T-cell (primary cell): ENCODE measurements around the gene CTNNA3. TPM values are rescaled to one million over a fixed set of nuclear protein-coding genes. Genes with fewer than 3 reads are reported as not detected.

Experiments used
- ATAC-seq, 4 experiments: fragments of 200-7000 bp in 3 of 4; fragments of 150-1000 bp in 1 of 4; cut with Tn5 transposase; replicated peaks in 1 of 4; 1 replicate in 3 of 4; 2 replicates in 1 of 4; pipeline ENCODE4 v1.10.0; 2021; ENCODE audit warnings: moderate library complexity in 3 of 4, mild to moderate bottlenecking in 2 of 4, moderate number of reproducible peaks in 1 of 4
- CTCF ChIA-PET, 2 donors: fragments of 300-600 bp; sonication (Branson Sonifier 250); formaldehyde crosslinking; loops; one replicate each; lab custom pipeline; 2022; ENCODE audit warnings: antibody characterized with exemption in 2 of 2; lab: Charles Lee
- POLR2A ChIA-PET, 2 donors: fragments of 300-600 bp; sonication (Branson Sonifier 250); formaldehyde crosslinking; loops; one replicate each; lab custom pipeline; 2022; ENCODE audit warnings: antibody characterized with exemption in 2 of 2; lab: Charles Lee
- DNase-seq, 35 experiments: peaks; one replicate each; pipeline versions ENCODE4 v3.0.0 to v3.0.0-alpha.2; 2013 to 2023
- H3K27ac ChIP-seq: one replicate; pipeline ENCODE4 v1.5.1; 2013; ENCODE audit warnings: low read length
- H3K27me3 ChIP-seq, 2 experiments: replicated peaks in 1 of 2; 1 replicate in 1 of 2; 2 replicates in 1 of 2; pipeline versions ENCODE4 v1.6.1 to v1.7.0; 2013; ENCODE audit warnings: low read length in 1 of 2, mixed read lengths in 1 of 2; ENCODE audit not compliant: control insufficient read depth in 2 of 2, insufficient read depth in 2 of 2; ENCODE audit errors: extremely low read depth in 1 of 2
- H3K36me3 ChIP-seq, 2 donors: 1 replicate in 1 of 2; 2 replicates in 1 of 2; pipeline versions ENCODE4 v1.6.1 to v1.7.0; 2013; ENCODE audit warnings: low read length in 1 of 2; ENCODE audit not compliant: control insufficient read depth in 2 of 2, insufficient read depth in 1 of 2; ENCODE audit errors: extremely low read depth in 1 of 2
- H3K4me1 ChIP-seq, 2 experiments: 1 replicate in 1 of 2; 2 replicates in 1 of 2; pipeline versions ENCODE4 v1.6.1 to v1.7.0; 2013; ENCODE audit warnings: low read length in 2 of 2, mixed read lengths in 1 of 2; ENCODE audit not compliant: insufficient read depth in 2 of 2, control insufficient read depth in 1 of 2; ENCODE audit errors: extremely low read depth in 1 of 2
- H3K4me3 ChIP-seq, 2 donors: 1 replicate in 1 of 2; 2 replicates in 1 of 2; pipeline versions ENCODE4 v1.5.1 to v1.7.0; 2013; ENCODE audit warnings: mild to moderate bottlenecking in 2 of 2, low read length in 1 of 2, moderate library complexity in 1 of 2; ENCODE audit not compliant: control insufficient read depth in 1 of 2; ENCODE audit errors: extremely low read depth in 1 of 2
- H3K9me3 ChIP-seq: 2 replicates; pipeline ENCODE4 v1.7.0; 2013
- H3K27ac Mint-ChIP-seq, 2 donors: one replicate each; pipeline ENCODE4 v1.8.0; 2020 to 2021; ENCODE audit warnings: mild to moderate bottlenecking in 2 of 2, mixed read lengths in 2 of 2
- H3K27me3 Mint-ChIP-seq, 2 donors: one replicate each; pipeline ENCODE4 v1.8.0; 2021 to 2022; ENCODE audit warnings: mixed read lengths in 2 of 2
- H3K36me3 Mint-ChIP-seq: one replicate; pipeline ENCODE4 v1.8.0; 2021; ENCODE audit warnings: mixed read lengths
- H3K4me1 Mint-ChIP-seq, 3 donors: one replicate each; pipeline ENCODE4 v1.8.0; 2020 to 2022; ENCODE audit warnings: mixed read lengths in 3 of 3, mild to moderate bottlenecking in 1 of 3
- H3K4me3 Mint-ChIP-seq, 3 donors: one replicate each; pipeline ENCODE4 v1.8.0; 2020 to 2022; ENCODE audit warnings: mild to moderate bottlenecking in 3 of 3, mixed read lengths in 3 of 3, moderate library complexity in 3 of 3
- H3K9me3 Mint-ChIP-seq, 3 donors: one replicate each; pipeline ENCODE4 v1.8.0; 2020 to 2022; ENCODE audit warnings: mixed read lengths in 3 of 3
- WGBS: methylation state at CpG from one replicate; pipeline ENCODE4 v1.1.5; 2013; ENCODE audit warnings: missing lambda C conversion rate; ENCODE audit not compliant: insufficient coverage; 5-methylcytosine and 5-hydroxymethylcytosine counted together
- total RNA-seq, 35 experiments: library from RNA in 6 of 35; stranded (reverse) in 6 of 35; fragments of 120-200 nt in 1 of 35; gene quantifications; one replicate each; pipeline versions ENCODE4 v1.2.1 to v1.2.4 and lab custom pipeline; 2013 to 2026

The CTNNA3 gene
- total RNA-seq, 5 donors from 2014 or later (not counting 1 experiment from before 2014, with no cell fraction given) = 0.88 TPM; not detected in 4

DNA sequence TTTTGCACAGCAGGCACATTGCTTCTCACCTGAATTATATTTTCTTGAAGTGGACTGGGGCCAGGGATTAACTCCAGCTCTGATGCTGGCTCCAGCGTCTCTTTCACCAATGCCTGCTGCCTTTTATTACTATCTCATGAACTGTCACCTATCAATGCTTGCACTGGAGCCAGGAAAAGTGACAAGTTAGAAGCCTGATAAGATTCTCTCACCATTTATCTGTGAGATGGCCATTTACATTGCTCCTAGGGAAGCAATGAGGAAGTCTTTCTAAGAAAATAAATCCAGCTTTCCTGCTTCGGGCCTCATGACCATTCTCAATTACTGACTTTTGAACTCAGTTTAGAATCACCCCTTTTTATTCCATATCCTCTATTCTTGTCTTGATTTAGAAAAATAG is 818.6 kb downstream of the CTNNA3 start:
- H3K27ac Mint-ChIP-seq = no peak overlapping the region
- DNase-seq (no peak), ATAC-seq (no peak)
- ChIA-PET POLR2A (no interaction called here), CTCF (no interaction called here)
- Histone ChIP-seq H3K27ac (no peak overlapping the region), H3K36me3 (no peaks in the 10 kb centered on the region), H3K27me3 (no peaks in the 10 kb centered on the region), H3K9me3 (no peaks in the 10 kb centered on the region), H3K4me3 (no peak overlapping the region), H3K4me1 (no peaks in the 10 kb centered on the region)
- WGBS = no CpG with 5 or more reads among the region's 2 CpGs
- no peaks in the 10 kb centered on the region for H3K36me3 Mint-ChIP-seq
- H3K4me3 Mint-ChIP-seq = no peak overlapping the region
- no peaks in the 10 kb centered on the region for H3K27me3 Mint-ChIP-seq
- H3K4me1 Mint-ChIP-seq = no peaks in the 10 kb centered on the region
- peaks cover 0 to 8% (median 0%) of the 10 kb centered on the region in 3 donors for H3K9me3 Mint-ChIP-seq

DNA sequence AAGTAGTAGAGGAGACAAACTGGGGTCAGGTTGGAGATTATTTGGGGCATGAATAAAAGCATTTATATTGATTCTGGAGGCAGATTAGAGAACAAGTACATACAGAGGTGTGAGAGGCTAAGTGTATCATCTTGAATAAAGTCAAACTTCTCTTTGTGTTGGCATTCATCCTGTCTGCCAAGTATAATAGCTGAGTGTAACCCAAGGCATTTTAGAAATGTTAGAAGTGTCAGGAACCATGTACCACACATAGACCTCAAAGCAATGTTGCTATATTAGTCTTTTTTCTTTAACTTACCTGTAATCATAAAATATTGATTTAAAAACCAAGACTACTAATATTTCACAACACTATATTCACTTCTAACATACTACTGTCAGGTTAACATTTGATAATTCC is 826.4 kb downstream of the CTNNA3 start:
- Histone ChIP-seq H3K27me3 (no peaks in the 10 kb centered on the region), H3K4me1 (no peaks in the 10 kb centered on the region), H3K36me3 (no peaks in the 10 kb centered on the region), H3K4me3 (no peak overlapping the region), H3K9me3 (no peaks in the 10 kb centered on the region), H3K27ac (no peak overlapping the region)
- ATAC-seq (no peak), DNase-seq (no peak)
- Mint-ChIP-seq H3K36me3 (no peaks in the 10 kb centered on the region), H3K27me3 (no peaks in the 10 kb centered on the region), H3K9me3 (peaks cover 0 to 6% (median 2%) of the 10 kb centered on the region in 3 donors), H3K4me1 (no peaks in the 10 kb centered on the region), H3K27ac (no peak overlapping the region), H3K4me3 (no peak overlapping the region)
- ChIA-PET CTCF (no interaction called here), POLR2A (no interaction called here)

DNA sequence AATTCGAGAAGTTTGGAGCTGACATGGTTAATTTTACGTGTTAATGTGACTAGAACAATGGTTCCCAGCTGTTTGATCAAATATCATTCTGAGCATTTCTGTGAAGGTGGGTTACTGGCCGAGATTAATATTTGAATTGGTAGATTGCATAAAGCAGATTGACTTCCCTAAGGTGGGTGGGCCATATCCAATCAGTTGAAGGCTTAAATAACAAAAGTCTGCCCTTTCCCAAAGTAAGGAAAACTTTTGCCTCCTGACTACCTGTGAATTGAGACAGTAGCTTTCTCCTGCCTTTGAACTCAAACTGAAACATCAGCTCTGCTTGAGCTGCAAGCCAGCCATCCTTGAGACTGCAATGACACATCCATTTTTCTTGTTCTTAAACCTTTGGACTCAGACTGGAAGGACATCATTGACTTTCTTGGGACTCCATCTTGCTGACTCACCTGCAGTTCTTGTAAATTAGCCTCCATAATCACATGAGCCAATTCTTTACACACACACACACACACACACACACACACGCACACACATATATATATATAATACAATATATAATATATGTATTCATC is 833.2 kb downstream of the CTNNA3 start:
- CTCF ChIA-PET = no interaction called here
- no peak overlapping the region for H3K27ac Mint-ChIP-seq

DNA sequence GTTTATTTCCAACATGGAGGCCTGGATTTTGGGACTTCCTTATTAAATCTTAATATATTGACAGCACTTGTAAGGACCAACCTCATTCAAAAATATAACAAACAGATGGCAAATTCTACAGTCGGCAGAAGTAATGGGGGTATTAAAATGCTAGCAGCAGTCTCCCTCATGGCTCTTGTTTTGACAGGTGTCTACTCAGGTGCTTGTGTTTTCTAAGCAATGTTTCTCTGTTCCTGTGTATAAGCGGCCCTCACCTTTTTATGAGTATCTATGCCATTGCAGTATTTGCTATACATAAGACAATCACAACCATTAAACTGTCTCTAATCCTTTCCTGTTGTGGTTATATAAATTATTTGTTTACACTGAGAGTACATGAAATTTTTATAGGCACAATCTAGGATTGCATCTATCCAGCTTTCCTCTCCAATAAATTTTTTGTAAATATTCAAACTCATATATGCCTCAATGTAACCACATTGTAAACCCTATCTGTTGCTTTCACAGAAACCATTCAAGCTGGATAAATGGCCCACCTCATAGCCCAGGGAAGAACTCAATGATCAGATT is 835.5 kb downstream of the CTNNA3 start:
- Histone ChIP-seq H3K27me3 (no peaks in the 10 kb centered on the region), H3K4me1 (no peaks in the 10 kb centered on the region), H3K27ac (no peak overlapping the region), H3K36me3 (no peaks in the 10 kb centered on the region), H3K4me3 (no peak overlapping the region), H3K9me3 (no peaks in the 10 kb centered on the region)
- POLR2A ChIA-PET = no interaction called here
- Mint-ChIP-seq H3K9me3 (peaks cover 0 to 9% (median 3%) of the 10 kb centered on the region in 3 donors), H3K27me3 (no peaks in the 10 kb centered on the region), H3K4me3 (no peak overlapping the region), H3K4me1 (no peaks in the 10 kb centered on the region), H3K36me3 (no peaks in the 10 kb centered on the region), H3K27ac (no peak overlapping the region)
- ATAC-seq = no peak
- no CpG with 5 or more reads among the region's 2 CpGs for WGBS
- DNase-seq = no peak
- CTCF ChIA-PET = no interaction called here

More for the DNA sequence above, 833.2 kb downstream of the CTNNA3 start:
- no CpG with 5 or more reads among the region's 4 CpGs for WGBS
- H3K27me3 ChIP-seq = no peaks in the 10 kb centered on the region
- H3K27ac ChIP-seq = no peak overlapping the region
- H3K4me3 ChIP-seq = no peak overlapping the region
- Mint-ChIP-seq H3K4me1 (no peaks in the 10 kb centered on the region), H3K9me3 (peaks cover 0 to 9% (median 2%) of the 10 kb centered on the region in 3 donors), H3K4me3 (no peak overlapping the region), H3K27me3 (no peaks in the 10 kb centered on the region), H3K36me3 (no peaks in the 10 kb centered on the region)
- H3K36me3 ChIP-seq = no peaks in the 10 kb centered on the region
- H3K4me1 ChIP-seq = no peaks in the 10 kb centered on the region
- DNase-seq (no peak), ATAC-seq (no peak)
- POLR2A ChIA-PET = interaction anchor here in 1 of 2 donors (0.6 kb wide), 1 partner anchor 813 kb away, joined by 3 read pairs; no protein-coding TSS in a partner anchor
- H3K9me3 ChIP-seq = no peaks in the 10 kb centered on the region

DNA sequence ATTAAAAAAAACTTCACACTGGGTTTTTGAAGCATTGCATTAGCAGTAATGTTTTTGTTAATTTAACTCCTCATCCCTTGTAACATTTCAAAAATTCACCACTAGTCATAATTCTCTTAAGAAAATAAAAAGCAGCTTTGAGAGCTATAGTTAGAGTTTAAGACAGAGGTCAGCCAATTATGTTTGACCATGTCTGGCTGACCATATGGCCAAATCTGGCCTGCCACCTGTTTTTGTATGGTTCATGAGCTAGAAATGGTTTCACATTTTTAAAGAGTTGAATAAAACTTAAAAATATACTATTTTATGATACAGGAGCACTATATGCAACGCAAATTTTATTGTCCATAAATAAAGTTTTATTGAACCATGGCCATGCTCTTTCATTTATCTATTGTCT is 843.2 kb downstream of the CTNNA3 start:
- Mint-ChIP-seq H3K9me3 (peaks cover 0 to 11% (median 0%) of the 10 kb centered on the region in 3 donors), H3K4me3 (no peak overlapping the region), H3K27me3 (no peaks in the 10 kb centered on the region), H3K27ac (no peak overlapping the region), H3K36me3 (no peaks in the 10 kb centered on the region), H3K4me1 (no peaks in the 10 kb centered on the region)
- H3K27ac ChIP-seq = no peak overlapping the region
- ChIA-PET POLR2A (no interaction called here), CTCF (no interaction called here)
- no peaks in the 10 kb centered on the region for H3K27me3 ChIP-seq
- WGBS = no CpG with 5 or more reads among the region's 1 CpG
- no peak overlapping the region for H3K4me3 ChIP-seq
- no peaks in the 10 kb centered on the region for H3K4me1 ChIP-seq
- no peaks in the 10 kb centered on the region for H3K36me3 ChIP-seq
- DNase-seq (no peak), ATAC-seq (no peak)
- no peaks in the 10 kb centered on the region for H3K9me3 ChIP-seq

DNA sequence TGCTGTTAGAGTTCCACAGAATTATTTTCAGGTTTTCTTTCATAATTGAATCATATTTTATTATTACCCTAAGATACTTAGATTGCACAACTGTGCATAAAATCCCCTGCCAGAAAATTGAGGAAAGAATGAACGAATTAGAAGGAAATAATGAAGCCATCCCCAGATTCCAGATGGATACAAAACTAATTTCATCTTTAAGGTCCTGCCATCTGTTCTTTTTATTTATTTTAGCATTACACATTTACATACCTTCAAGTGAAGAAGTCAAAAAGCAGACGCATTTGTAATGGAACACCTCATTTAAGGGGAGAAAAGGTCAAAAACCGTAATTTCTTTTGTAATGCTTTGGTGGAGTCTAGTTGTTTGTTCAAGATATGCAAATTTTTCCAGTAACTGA is 847.1 kb downstream of the CTNNA3 start:
- H3K27me3 ChIP-seq = no peaks in the 10 kb centered on the region
- Mint-ChIP-seq H3K4me3 (no peak overlapping the region), H3K36me3 (no peaks in the 10 kb centered on the region), H3K4me1 (no peaks in the 10 kb centered on the region), H3K27ac (no peak overlapping the region), H3K9me3 (peaks cover 0 to 8% (median 4%) of the 10 kb centered on the region in 3 donors), H3K27me3 (no peaks in the 10 kb centered on the region)
- CTCF ChIA-PET = no interaction called here
- H3K27ac ChIP-seq = no peak overlapping the region
- ATAC-seq (no peak), DNase-seq (no peak)
- WGBS = 40% methylated on average over 1 of the region's 3 CpGs
- no peaks in the 10 kb centered on the region for H3K4me1 ChIP-seq
- no peaks in the 10 kb centered on the region for H3K9me3 ChIP-seq
- H3K36me3 ChIP-seq = no peaks in the 10 kb centered on the region
- POLR2A ChIA-PET = no interaction called here
- H3K4me3 ChIP-seq = no peak overlapping the region
